Kidney (tissue), 14 donors: ENCODE results near the gene RFX8. TPM values are rescaled to one million over a fixed set of nuclear protein-coding genes. Genes with fewer than 3 reads are reported as not detected.

Experiments used
- DNase-seq, 5 donors: peaks; one replicate each; pipeline ENCODE4 v3.0.0-alpha.2; 2013 to 2020
- FAIRE-seq: peaks from 2 replicates; lab custom pipeline; 2012; peaks lifted over from hg19 to GRCh38; lab: Jason Lieb, UNC
- H3K27ac ChIP-seq, 2 donors: one replicate each; pipeline ENCODE4 v1.7.0; 2013; ENCODE audit warnings: low read depth in 2 of 2, low read length in 2 of 2, inconsistent platforms in 1 of 2
- H3K27me3 ChIP-seq: one replicate; pipeline ENCODE4 v1.7.1; 2013; ENCODE audit warnings: low read length, inconsistent platforms; ENCODE audit not compliant: control insufficient read depth, insufficient read depth
- H3K36me3 ChIP-seq, 3 donors: one replicate each; pipeline versions ENCODE4 v1.7.0 to v1.7.1; 2013; ENCODE audit warnings: low read length in 3 of 3, control low read depth in 1 of 3, inconsistent platforms in 1 of 3; ENCODE audit not compliant: insufficient read depth in 3 of 3, control insufficient read depth in 2 of 3
- H3K4me1 ChIP-seq, 3 donors: one replicate each; pipeline versions ENCODE4 v1.7.0 to v1.7.1; 2013; ENCODE audit warnings: low read length in 3 of 3, inconsistent platforms in 1 of 3, low read depth in 1 of 3; ENCODE audit not compliant: control insufficient read depth in 2 of 3, insufficient read depth in 2 of 3
- H3K4me3 ChIP-seq, 3 donors: one replicate each; pipeline versions ENCODE4 v1.7.0 to v1.8.1; 2013; ENCODE audit warnings: low read length in 3 of 3, control low read depth in 1 of 3, inconsistent platforms in 1 of 3
- H3K9ac ChIP-seq, 3 donors: one replicate each; pipeline versions ENCODE4 v1.7.0 to v1.7.1; 2013; ENCODE audit warnings: low read length in 3 of 3, control low read depth in 1 of 3, inconsistent platforms in 1 of 3
- H3K9me3 ChIP-seq, 3 donors: one replicate each; pipeline versions ENCODE4 v1.7.0 to v1.7.1; 2013; ENCODE audit warnings: low read length in 3 of 3, control low read depth in 1 of 3, inconsistent platforms in 1 of 3; ENCODE audit not compliant: control insufficient read depth in 2 of 3, insufficient read depth in 1 of 3
- intact Hi-C: fragments of 100-400 bp; cut with DNase I; formaldehyde crosslinking; loops from one replicate; pipeline ENCODE4 v1.11.1; 2022
- polyA plus RNA-seq: library from polyadenylated mRNA; stranded (reverse); fragments of 350-450 nt; fragmentation: Illumina TruSeq; extraction: RNeasy Lipid Tissue Mini Kit (QIAGEN cat#74804); gene quantifications from one replicate; pipeline ENCODE4 v1.2.3, GENCODE V29; 2014; ENCODE audit warnings: low read depth, low replicate concordance; ENCODE audit not compliant: insufficient read depth
- total RNA-seq: library from RNA; stranded (reverse); fragmentation: NEBNext Ultra II Directional; extraction: Animal tissue kit (Norgen Biotek cat#: 25700); gene quantifications from one replicate; pipeline ENCODE4 v1.2.1, GENCODE V29; 2021
- TF ChIP-seq, protein P1 (sequence below): IDR thresholded peaks from 3 replicates; pipeline ENCODE4 v1.5.1; 2012; ENCODE audit warnings: mild to moderate bottlenecking, moderate library complexity, borderline replicate concordance; ENCODE audit not compliant: insufficient read depth; ENCODE audit errors: extremely low read depth
- donor health status: control.
- donor health status: control.
- donor health status: control.
- donor health status: control.
- donor health status: control.
- donor health status: DM: yes; HTN: yes; CAD: no.
- donor health status: Normal renal cell carcinoma (clear cell type).

Gene RFX8
- total and polyA plus RNA-seq, 2 donors from 2014 or later: 0.28 TPM; not detected in 1

DNA sequence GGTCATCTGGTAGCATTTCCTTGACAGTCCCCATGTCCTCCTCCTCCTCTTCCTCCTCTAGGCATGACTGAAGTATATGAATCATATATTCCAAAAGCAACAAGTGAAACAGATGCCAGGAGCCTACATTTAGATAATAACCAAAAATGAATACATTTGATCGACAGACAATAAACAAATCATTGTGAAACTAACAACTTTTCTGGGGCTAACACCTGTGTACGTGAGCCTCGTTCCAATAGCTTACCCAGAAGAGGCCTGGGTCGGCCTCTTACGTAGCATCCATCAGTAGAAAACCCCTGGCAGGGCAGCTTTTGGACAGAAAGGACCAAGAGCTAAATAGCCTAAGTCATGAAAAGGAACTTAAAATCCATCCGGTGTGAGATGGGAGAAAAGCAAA is 72.3 kb downstream of the RFX8 start:
- Histone ChIP-seq H3K27ac (no peak overlapping the region), H3K9me3 (no peaks in the 10 kb centered on the region), H3K4me1 (peaks cover 0 to 11% (median 4%) of the 10 kb centered on the region in 3 donors), H3K4me3 (no peak overlapping the region), H3K9ac (no peak overlapping the region), H3K36me3 (no peaks in the 10 kb centered on the region), H3K27me3 (no peaks in the 10 kb centered on the region)
- DNase-seq (no peak), FAIRE-seq (no peak)
- intact Hi-C loops: no loop called here
- TF ChIP-seq, protein P1, sequence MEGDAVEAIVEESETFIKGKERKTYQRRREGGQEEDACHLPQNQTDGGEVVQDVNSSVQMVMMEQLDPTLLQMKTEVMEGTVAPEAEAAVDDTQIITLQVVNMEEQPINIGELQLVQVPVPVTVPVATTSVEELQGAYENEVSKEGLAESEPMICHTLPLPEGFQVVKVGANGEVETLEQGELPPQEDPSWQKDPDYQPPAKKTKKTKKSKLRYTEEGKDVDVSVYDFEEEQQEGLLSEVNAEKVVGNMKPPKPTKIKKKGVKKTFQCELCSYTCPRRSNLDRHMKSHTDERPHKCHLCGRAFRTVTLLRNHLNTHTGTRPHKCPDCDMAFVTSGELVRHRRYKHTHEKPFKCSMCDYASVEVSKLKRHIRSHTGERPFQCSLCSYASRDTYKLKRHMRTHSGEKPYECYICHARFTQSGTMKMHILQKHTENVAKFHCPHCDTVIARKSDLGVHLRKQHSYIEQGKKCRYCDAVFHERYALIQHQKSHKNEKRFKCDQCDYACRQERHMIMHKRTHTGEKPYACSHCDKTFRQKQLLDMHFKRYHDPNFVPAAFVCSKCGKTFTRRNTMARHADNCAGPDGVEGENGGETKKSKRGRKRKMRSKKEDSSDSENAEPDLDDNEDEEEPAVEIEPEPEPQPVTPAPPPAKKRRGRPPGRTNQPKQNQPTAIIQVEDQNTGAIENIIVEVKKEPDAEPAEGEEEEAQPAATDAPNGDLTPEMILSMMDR: no peak

DNA sequence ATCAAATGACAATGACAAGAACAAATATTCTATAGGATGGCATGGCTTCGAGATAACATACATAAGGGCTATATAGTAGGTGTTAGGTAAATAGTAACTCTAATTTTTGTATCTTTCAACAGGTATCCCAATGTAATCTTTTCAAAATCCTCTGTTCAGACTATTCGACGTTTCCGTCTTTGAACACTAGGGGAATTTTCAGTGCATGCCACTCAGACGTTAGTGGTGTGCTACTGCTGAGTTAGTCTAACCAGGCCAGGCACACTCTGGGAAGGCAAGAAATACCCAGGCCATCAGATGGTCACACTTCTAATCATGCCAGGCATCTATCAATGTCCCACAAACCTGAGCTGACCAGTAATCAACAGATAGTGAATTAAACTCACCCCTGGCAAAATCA is 73.0 kb downstream of the RFX8 start:
- no peaks in the 10 kb centered on the region for H3K36me3 ChIP-seq
- H3K4me1 ChIP-seq: peaks cover 0 to 11% (median 4%) of the 10 kb centered on the region in 3 donors
- DNase-seq (no peak), FAIRE-seq (no peak)
- no peak overlapping the region for H3K27ac ChIP-seq
- H3K9me3 ChIP-seq: no peaks in the 10 kb centered on the region
- H3K27me3 ChIP-seq: no peaks in the 10 kb centered on the region
- H3K4me3 ChIP-seq: no peak overlapping the region
- intact Hi-C loops: no loop called here
- TF ChIP-seq, protein P1: no peak
- no peak overlapping the region for H3K9ac ChIP-seq

DNA sequence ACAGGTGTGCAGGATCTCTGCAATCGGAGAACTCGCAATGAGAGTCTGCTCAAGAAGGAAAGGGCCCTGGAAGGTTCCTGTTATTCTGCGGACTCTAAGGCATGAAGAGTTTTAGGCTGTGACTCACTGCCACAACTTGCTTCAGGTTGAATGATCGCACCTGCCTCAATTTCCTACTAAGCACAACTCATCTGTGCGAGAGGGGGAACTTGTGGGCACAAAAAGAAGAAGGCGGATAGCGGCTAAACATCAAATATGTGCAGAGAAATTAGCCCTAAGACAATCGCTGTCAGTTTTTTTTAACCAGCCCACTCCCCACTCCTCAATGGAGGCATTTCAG is 73.6 kb downstream of the RFX8 start:
- FAIRE-seq: no peak

More for the DNA sequence above, 73.6 kb downstream of the RFX8 start:
- H3K9ac ChIP-seq: no peak overlapping the region
- no peak overlapping the region for H3K4me3 ChIP-seq
- intact Hi-C loops: no loop called here
- H3K36me3 ChIP-seq: no peaks in the 10 kb centered on the region
- no peaks in the 10 kb centered on the region for H3K27me3 ChIP-seq
- TF ChIP-seq, protein P1: no peak
- DNase-seq: no peak
- no peaks in the 10 kb centered on the region for H3K9me3 ChIP-seq
- H3K27ac ChIP-seq: no peak overlapping the region
- H3K4me1 ChIP-seq: peaks cover 0 to 11% (median 4%) of the 10 kb centered on the region in 3 donors
